NCI-H187 (cell line): ENCODE results near the gene SLC6A17.

Source experiments
- DNase-seq, 2 experiments: peaks; one replicate each; lab custom pipeline; 2025; lab: John Stamatoyannopoulos, UW

The SLC6A17 gene

DNA sequence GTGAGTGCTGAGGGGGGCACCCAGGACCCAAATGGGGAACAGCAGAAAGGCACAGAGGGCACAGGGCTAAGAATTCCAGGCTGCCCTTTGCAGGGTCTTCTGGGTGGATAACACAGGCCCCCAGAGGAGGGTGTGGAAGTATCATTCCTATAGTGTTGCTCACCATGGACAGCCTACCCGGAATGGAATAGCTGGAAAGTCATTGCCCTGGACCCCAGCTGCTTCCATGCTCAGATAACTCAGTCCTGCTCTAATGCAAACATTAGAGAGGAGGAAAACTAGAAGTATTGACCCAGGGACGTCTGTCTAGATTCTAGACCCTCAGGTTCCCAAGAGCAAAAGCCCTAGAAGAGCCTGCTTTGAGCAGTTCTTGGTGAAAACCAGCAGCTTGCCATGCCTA is 24.7 kb downstream of the SLC6A17 start:
- no peak for DNase-seq

DNA sequence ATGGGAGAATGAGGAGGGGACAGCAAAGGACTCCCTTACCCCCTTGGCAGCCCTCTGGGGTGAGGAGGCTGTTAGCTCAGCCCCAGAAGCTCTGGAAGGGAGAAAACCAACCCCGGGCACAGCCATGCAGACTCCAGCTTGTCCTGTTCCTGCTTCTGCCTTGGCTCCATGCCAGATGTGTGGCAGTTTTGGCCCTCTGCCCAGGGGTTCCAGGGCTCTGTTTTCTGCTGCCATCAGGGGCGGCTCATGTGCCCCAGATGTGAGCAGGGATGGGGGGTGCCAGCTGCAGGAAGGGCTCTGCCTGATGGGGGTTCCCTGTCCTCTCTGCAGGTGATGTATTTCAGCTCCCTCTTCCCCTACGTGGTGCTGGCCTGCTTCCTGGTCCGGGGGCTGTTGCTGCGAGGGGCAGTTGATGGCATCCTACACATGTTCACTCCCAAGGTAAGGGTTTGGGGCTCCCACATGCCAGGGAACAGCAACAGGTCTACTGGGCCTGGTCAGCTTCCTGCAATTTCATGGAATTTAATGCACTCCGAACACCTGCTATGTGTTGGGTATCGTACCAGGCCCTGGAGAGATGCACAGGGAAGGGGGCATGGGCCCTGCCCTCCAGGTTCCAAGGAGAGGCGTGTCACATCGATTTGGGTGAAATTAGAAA is 26.1 kb downstream of the SLC6A17 start:
- DNase-seq = peak in 1 of 2 experiments; percentile 38

DNA sequence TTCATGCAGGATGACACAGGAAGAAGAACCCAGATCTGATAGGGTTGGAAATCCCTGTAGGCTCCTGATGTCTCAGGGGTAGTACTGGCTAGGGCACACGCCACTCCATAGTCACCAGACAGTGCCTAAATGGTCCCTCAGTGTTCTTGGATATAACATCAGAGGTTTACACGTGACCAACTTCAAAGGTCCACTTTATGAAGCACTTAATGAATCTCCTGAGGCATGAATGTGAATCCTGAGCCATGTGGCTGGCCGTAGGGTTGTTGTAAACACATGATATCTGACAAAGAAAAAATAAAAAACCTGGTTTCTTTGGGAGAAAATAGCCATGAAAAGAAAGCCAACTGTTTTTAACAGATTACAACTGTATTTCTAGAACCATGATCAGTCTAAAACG is 27.5 kb downstream of the SLC6A17 start:
- no peak for DNase-seq

DNA sequence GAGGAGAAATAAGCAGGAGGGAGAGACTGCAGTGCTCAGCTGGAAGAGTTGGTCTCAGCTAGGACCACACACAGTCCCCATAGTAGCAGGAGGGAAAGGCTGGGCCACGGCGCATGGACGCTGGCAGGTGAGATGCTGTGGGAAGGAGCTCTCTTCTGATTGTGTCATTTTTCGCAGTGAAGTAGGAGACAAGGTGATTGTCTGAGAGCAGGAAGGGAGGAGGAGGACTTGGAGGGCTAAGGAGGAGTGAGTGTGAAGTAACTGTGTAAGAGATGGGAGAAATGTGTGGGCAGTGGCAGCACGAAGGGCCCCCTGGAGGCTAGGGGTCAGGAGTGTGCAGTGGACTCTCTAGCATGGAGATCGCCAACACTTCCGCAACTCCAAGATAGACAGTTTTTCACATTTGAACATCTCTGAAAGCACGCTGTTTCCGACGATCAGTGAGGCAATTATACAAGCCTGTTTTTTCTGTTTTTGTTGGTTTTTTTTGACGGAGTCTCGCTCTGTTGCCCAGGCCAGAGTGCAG is 33.4 kb downstream of the SLC6A17 start:
- no peak for DNase-seq

DNA sequence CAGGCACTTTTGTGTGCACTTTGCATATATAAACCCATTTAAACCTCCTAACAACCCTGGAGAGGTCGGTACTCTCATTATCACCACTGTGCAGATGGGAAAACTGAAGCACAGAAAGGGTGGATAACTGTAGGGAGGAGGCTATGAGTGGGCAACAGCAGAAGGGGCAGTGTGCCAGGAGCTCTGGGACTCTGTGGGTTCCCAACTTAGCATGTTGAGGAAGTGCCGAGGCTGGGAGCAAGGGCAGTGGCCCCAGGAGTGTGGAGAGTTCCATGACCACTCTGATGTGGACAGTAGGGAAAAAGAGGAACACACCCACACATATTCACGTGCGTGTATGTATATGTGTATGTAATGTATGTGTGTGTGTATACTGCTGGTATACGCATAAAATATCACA is 34.2 kb downstream of the SLC6A17 start:
- no peak for DNase-seq

DNA sequence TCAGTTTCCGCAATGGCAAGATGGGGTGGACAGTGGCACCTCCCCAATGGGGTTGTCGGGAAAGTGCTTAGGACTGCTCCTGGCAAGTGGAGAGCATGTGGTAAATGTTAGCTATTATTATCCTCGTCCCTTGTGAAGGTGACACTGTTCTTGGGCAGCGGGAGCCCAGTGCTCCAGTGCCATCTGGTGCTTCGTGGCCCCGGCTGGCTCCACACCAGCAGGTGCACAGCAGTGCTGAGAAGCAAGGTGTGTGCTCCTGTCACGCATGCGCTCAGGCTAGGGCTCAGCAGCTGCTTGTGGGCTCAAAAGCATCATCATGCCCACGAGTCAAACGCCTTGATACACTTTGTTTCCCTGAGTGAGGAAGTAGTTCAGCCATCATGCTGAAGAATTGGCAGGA is 34.9 kb downstream of the SLC6A17 start:
- DNase-seq = peak; percentile 25 to 73

DNA sequence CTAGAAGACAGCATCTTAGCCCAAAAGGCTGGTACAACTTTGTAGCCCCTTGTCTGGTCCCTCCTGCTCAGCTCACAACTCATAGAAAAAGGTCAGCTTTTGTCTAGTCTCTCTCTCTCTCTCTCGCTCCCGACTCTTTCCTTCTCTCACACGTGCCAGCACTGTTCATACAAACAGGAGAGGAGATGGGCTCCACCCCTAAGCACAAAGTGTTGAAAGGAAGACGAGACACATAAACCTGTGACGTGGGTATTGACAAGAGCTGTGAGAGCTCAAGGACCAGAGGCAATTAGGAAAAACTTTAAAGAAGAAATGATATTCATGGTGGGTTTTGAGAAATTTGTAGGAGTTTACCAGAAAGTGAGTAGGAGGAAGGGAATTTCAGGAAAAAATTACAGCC is 36.3 kb downstream of the SLC6A17 start:
- no peak for DNase-seq

DNA sequence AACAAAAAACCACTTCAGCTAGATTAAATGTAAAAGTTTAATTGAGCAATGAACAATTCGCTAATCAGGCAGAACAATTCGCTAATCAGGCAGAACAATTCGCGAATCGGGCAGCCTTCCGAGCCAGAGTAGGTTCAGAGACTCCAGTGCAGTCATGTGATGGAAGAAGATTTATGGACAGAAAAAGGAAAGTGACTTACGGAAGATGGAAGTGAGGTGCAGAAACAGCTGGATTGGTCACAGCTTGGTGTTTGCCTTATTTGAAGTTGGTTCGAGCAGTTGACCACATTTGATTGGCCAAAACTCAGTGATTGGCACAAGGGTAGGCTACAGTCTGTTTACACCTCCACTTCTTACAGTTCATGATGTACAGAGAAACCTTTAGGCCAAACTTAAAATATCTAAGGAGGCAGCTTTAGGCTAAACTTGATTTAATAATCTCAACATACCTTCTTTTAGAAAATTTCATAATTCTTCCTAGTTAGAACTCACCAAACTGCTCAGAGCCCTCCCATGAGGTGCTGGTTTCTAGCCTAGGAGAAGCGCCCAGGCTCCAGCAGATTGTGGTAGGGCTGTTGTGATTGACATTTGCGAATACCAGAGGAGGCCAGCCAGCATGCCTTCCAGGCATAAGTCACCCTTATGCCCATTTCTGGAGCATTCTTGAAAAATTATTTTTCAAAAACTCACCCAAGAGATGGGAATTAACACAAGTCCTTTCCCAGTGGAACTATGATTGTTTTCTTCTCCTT is 37.0 kb downstream of the SLC6A17 start:
- DNase-seq = no peak

DNA sequence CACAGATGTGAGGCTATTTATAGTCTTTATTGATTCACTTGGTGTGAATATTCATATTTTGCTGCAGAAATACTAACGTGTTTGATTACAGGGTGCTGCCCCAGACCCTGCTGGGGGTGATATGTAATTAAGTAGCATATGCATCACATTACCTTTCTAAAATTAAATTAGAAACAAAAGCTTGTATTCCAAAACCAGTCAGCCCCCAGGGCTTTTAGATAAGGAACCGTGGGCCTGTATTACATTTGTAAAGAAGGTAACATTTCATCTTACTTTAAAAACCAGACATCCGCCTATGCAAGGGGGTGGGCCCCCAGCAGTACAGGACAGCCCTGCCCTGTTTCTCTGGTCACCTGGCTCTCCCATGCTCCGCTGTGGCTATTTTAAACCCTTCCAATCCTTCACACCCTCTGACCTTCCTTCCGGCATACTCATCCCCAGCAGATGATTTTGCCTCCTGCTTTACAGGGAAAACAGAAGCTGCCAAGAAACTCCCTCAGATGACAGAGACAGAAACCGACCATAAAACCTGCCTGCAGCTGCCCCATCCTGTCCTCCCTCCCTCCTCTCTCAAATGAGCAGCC is 37.8 kb downstream of the SLC6A17 start:
- no peak for DNase-seq

DNA sequence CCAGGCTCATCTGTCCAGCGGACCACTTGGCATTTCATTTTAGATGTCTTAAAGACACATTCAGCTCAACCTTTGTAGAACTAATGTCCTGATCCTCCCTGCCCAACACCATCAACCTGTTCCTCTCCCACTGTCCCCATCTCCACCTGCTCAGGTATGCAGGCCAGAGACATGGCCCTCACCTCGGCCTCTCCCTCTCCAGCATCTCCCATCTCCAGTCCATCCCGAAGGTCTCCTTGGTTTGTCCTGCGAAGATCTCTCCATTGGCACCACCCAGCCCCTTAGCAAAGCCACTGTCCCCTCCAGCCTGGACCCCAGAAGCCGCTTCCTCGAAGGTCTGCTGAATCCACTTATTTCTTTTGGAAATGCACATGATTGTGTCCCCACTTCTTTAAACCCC is 38.9 kb downstream of the SLC6A17 start:
- DNase-seq = no peak

DNA sequence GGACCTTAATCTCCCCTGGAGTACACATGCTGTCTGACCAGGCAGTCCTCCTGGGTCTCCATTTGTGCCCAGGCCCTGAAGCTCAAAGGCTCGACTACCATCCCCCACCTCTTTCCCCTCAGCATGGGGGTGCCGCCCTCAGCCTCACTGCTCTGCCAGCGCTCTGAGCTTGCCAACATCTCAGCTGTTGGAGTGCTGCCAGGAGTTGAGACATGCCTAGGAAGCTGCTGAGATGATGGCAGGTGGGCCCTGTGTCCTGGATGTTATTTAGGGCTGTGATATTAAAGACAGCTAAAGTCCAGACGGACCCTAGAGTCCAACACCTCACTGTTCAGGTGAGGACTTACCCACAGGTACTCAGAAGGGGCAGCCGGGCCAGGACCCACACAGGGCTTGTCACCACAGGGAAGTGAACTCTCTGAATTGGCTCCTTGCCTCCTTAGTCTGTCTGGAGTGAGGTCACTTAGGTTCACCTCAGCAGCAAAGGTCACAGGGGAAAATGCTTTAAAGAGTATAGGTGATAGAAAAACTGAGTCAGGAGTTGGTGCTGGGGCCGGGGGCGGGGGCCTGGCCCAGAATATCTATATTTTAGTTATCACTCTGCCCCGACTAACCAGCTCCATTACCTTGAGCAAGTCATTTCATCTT is 40.1 kb downstream of the SLC6A17 start:
- no peak for DNase-seq

DNA sequence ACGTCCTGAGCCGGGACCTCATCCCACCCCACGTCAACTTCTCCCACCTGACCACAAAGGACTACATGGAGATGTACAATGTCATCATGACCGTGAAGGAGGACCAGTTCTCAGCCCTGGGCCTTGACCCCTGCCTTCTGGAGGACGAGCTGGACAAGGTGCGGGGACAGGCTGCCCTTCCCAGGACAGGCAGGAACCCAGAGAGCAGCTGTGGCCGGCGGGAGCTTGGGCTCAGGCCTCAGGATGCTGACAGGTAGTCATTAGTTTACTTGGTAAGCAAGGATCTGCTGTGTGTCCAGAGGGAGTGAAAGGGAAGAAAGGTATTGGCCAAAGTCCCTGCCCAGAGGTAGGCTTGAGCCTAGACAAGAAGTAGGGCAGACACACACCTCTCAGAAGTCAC is 42.2 kb downstream of the SLC6A17 start:
- no peak for DNase-seq

DNA sequence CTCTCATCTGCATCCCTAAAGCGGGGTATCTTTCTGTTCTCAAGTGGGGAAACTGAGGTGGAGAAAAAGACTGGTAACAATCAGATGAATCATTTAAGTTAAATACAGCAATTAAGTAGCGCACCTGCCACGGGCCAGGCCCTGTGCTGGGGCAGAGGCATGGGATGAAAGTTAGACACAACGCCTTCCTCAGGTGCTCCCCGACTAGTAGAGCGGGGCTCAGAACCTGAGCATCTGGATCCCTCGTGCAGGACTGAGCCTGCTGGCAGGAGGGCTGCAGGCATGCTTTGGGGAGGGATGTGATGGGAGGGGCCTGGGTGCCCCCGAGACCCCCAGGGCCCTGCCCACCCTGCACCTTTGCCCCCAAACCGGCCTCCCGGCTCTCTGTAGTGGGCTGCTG is 44.9 kb downstream of the SLC6A17 start:
- no peak for DNase-seq

DNA sequence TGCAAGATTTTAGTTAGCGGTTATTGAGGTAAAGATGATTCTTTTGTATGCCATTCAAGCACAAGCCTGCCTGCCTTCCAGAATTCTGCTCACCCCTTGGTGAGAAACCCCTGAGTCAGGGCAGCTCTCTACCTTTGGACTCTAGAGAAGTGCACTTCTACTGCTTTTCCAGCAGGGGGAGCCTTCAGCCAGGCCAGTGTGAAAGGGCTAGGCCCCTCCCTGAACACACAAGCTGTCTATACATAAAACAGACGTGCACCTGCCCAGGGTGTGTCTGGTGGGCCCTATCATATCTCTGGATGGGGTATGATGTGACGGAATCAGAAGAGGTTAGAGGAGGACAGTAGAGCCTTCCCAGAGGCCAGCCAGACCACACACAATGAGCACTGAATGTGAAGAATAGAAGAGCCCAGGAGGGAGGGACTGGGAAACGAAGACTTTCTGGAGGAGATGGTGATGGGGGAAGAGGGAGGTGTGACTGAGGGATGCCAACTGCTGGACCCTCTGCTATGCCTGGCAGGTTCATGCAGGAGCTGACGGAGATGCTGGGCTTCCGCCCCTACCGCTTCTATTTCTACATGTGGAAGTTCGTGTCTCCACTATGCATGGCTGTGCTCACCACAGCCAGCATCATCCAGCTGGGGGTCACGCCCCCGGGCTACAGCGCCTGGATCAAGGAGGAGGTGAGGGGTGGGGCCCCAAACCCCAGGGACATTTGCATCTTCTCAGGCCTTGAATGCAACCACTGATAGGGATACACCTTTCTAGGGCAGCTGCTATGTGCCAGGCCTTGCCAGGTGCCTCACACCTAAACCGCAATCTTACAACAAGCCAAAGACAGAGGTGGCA is 46.8 kb downstream of the SLC6A17 start:
- no peak for DNase-seq

DNA sequence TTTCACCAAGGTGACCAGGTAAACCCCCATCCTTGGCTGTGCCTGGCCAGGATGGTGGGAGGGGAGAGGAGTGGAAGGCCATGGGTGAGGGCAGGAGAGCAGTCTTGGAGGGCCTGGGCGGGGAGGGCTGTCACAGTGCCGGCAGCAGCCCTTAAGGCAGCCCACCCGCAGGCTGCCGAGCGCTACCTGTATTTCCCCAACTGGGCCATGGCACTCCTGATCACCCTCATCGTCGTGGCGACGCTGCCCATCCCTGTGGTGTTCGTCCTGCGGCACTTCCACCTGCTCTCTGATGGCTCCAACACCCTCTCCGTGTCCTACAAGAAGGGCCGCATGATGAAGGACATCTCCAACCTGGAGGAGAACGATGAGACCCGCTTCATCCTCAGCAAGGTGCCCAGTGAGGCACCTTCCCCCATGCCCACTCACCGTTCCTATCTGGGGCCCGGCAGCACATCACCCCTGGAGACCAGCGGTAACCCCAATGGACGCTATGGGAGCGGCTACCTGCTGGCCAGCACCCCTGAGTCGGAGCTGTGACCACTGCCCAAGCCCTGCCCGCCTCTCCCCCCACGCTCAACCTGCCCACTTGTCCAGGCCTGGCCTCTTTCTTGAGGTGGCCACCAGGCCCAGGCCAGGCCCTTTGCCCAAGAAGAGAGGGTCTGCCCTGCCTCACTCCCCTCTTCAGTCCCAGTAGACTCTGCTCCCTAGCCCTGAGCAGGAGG is 47.8 kb downstream of the SLC6A17 start:
- no peak for DNase-seq

DNA sequence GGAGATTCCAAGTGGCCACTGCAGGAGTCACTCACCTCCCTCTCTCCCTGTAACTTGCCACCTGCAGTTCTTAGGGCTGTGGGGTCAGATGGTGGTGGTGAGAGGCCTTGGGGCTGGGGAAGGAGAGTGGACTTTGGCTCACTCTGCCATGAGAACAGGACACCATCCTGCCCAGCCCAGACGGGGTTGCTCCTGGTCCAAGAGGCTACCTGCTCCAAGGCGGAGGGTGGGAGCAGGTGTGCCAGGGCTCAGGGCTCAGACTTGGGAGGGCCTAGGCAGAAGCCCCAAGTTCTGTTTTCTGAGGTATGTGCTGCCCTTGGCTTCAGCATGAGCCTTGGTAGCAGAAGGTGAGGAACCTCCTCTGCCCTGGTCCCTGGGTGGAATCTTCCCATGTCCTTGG is 48.5 kb downstream of the SLC6A17 start:
- DNase-seq = no peak

DNA sequence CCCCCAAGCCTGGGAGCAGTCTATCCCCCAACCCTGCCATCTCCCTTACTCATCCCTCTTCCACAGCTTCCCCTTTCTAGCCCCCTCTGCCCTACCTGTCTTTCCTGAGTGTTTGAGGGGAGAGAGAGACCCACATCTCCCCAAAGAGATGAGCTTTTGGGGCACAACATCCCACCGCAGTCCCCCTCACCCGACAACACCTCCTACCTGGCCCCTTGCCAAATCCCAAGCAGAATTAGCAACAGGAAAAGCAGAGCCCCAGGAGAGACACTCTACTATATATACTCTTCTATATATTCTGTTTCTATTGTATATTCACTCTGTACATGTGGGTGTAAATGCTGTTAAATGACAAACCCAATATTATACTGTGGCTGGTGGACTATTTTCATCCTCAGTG is 49.9 kb downstream of the SLC6A17 start:
- no peak for DNase-seq

DNA sequence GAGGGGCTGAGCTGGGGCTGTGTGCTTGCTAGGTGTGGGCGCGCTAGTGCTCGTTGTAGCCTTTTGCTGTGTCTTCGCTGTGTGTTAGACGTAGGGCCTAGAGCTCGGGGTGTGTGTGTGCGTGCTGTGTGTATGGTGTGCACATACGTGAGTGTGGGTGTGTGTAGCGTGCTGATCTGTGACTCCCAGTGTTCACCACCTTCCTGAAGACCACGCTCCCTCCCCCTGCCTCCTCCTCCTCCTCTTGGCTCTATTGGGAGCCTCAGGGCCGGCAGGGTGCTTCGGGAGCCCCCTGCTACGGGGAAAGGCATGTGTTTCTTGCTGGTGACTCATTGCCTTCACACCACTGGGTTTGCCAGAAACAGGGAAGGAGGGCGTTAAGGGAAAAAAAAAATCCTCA is 50.4 kb downstream of the SLC6A17 start:
- DNase-seq = no peak

DNA sequence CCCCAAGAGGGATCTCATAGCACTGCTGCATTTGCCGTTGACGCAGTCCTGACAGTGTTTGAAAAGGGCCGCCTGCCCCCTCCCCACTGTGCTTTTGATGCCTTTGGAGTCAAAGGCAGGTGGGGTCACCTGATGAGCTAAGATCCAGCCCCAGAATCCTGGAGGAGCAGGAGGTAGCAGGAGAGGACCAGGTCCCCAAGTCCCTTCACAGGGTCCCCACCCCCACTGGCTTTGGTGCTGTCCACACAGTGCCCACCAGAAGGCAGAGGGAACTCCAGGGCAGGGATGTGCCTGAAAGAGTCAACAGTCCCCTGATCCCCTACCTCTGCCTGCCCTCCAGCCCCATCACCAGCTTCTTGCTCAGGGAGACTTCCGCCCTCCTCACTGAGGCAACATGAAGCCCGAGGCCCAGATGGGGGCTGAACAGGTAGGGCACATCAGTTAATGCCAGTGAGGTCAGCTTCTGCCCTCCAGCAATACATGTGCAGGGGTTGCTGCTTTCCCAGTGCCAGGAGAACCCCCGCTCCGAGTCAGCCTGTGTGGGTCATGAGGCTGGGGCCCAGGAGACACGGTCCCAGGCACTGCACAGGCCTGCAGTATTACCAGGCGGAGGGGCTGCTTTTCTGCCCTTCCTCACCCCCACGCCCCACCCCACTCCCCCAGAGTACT is 51.0 kb downstream of the SLC6A17 start:
- DNase-seq = no peak

DNA sequence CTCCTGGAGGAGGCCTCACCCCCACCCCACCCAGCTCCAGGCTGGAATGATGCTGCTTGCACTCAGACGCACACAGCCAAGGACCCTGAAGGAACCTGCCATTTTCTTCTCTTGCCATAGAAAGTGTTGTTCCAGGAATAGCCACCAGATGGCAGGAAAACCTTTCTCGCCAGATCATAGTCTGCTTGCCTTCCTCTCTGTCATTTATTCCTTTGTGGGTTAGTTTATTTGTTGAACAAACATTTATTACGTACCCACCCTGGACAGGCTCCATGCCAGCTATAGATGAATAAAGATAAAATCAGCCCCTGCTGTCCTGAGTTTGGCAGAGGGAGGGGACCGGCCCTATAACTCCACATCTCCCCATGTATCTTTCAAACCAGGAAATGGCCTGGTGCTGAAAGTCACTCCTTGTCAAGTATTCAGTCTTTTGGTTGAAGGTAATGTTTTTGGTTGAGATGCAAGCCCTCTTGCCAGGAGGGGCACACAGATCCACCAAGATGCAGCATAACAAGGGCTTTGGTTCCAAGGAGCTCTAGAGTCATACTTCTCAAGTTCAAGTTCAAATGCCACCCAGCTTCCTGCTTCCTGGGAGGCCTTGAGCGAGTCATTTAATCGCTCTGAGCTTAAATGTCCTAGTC is 52.8 kb downstream of the SLC6A17 start:
- peak; percentile 20 to 65 for DNase-seq
